PC-9 (cell line): ENCODE measurements around the gene GAK. TPM values are rescaled to one million over a fixed set of nuclear protein-coding genes. Genes with fewer than 3 reads are reported as not detected.

Experiments used
- BruUV-seq: library from RNA; stranded (reverse); fragments of 400-500 nt; replicated peaks from 2 replicates; lab custom pipeline; 2021; lab: Mats Ljungman, UMichigan
- CTCF ChIA-PET: fragments of 300-600 bp; sonication (Branson Sonifier 250); formaldehyde crosslinking; loops from one replicate; lab custom pipeline; 2022; ENCODE audit warnings: antibody characterized with exemption; lab: Charles Lee
- POLR2A ChIA-PET: fragments of 300-600 bp; sonication (Branson Sonifier 250); formaldehyde crosslinking; loops from one replicate; lab custom pipeline; 2022; ENCODE audit warnings: antibody characterized with exemption; ENCODE audit not compliant: unreplicated experiment; lab: Charles Lee
- DNase-seq, 2 experiments: peaks; one replicate each; pipeline versions ENCODE4 v3.0.0 to v3.0.0-alpha.2; 2015 to 2022; ENCODE audit warnings: mixed read lengths in 1 of 2
- H2AFZ ChIP-seq: fragments of 200-600 bp; sonication (generic); 2 replicates; pipeline ENCODE4 v1.8.1; 2017; ENCODE audit warnings: antibody characterized with exemption
- H3F3A ChIP-seq: fragments of 200-600 bp; sonication (generic); 2 replicates; pipeline ENCODE4 v1.8.1; 2017; ENCODE audit warnings: antibody characterized with exemption, mild to moderate bottlenecking, low read depth; ENCODE audit not compliant: insufficient read depth
- H3K27ac ChIP-seq: fragments of 200-600 bp; sonication (generic); 2 replicates; pipeline ENCODE4 v1.6.1; 2016; ENCODE audit warnings: mixed run types
- H3K27me3 ChIP-seq: fragments of 200-600 bp; sonication (generic); 2 replicates; pipeline ENCODE4 v1.6.1; 2016; ENCODE audit warnings: low read depth, mixed run types; ENCODE audit not compliant: insufficient read depth
- H3K36me3 ChIP-seq: fragments of 200-600 bp; sonication (generic); 2 replicates; pipeline ENCODE4 v1.6.1; 2016; ENCODE audit warnings: low read depth, mixed run types
- H3K4me1 ChIP-seq: fragments of 200-600 bp; sonication (generic); replicated peaks from 2 replicates; pipeline ENCODE4 v1.6.1; 2016; ENCODE audit warnings: mixed run types; ENCODE audit not compliant: insufficient read depth
- H3K4me2 ChIP-seq: fragments of 200-600 bp; sonication (generic); 2 replicates; pipeline ENCODE4 v1.6.1; 2017; ENCODE audit warnings: mixed run types
- H3K4me3 ChIP-seq: fragments of 200-600 bp; sonication (generic); 2 replicates; pipeline ENCODE4 v1.6.1; 2016; ENCODE audit warnings: mixed run types
- H3K79me2 ChIP-seq: fragments of 200-600 bp; sonication (generic); 2 replicates; pipeline ENCODE4 v1.6.1; 2017; ENCODE audit warnings: low read depth, mixed run types
- H3K9me2 ChIP-seq: fragments of 200-600 bp; sonication (generic); 2 replicates; pipeline ENCODE4 v1.8.1; 2017; ENCODE audit warnings: mild to moderate bottlenecking; ENCODE audit not compliant: insufficient read depth
- H3K9me3 ChIP-seq: fragments of 200-600 bp; sonication (generic); 2 replicates; pipeline ENCODE4 v1.8.1; 2016; ENCODE audit warnings: low read depth; ENCODE audit not compliant: insufficient read depth
- H4K20me1 ChIP-seq: fragments of 200-600 bp; sonication (generic); 2 replicates; pipeline ENCODE4 v1.8.1; 2017; ENCODE audit not compliant: insufficient read depth
- EZH2 ChIP-seq: fragments of 200-600 bp; sonication (generic); IDR thresholded peaks from 2 replicates; pipeline ENCODE4 v1.8.0; 2017; ENCODE audit warnings: antibody characterized with exemption, low read depth
- intact Hi-C: fragments of 100-400 bp; cut with micrococcal nuclease; formaldehyde crosslinking; loops from one replicate; pipeline ENCODE4 v1.10.0; 2022; ENCODE audit not compliant: unreplicated experiment
- total RNA-seq: library from RNA; stranded (reverse); gene quantifications from 2 replicates; pipeline ENCODE4 v1.2.3, GENCODE V29; 2021
- TF ChIP-seq, protein P1 (sequence below): fragments of 200-600 bp; sonication (generic); conservative IDR thresholded peaks from 2 replicates; pipeline ENCODE4 v1.6.1; 2017; ENCODE audit warnings: mixed run types, antibody characterized with exemption, mild to moderate bottlenecking, moderate library complexity

The GAK gene
- total RNA-seq, 1 experiment from 2014 or later, result 114 TPM

DNA sequence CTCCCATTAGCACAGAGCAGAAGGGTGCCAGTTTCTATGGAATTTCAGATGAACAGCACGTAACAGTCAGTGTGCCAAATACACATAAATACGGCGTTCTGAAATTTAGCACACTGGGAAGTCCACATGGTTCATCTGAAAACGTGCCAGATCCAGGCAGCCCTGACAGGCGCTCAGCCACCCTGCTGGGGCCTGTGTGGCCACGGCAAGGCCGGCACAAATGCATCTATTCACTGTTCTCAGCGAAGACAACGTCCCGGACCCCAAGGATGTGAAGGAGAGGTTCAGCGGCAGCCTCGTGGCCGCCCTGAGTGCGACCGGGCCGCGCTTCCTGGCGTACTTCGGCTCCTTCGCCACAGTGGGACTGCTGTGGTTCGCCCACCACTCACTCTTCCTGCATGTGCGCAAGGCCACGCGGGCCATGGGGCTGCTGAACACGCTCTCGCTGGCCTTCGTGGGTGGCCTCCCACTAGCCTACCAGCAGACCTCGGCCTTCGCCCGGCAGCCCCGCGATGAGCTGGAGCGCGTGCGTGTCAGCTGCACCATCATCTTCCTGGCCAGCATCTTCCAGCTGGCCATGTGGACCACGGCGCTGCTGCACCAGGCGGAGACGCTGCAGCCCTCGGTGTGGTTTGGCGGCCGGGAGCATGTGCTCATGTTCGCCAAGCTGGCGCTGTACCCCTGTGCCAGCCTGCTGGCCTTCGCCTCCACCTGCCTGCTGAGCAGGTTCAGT, 25.6 kb upstream of the GAK start:
- Histone ChIP-seq H3K9me2 (no peaks in the 10 kb centered on the region), H3K4me1 (no peaks in the 10 kb centered on the region), H3K79me2 (no peaks in the 10 kb centered on the region), H3K4me3 (no peak overlapping the region), H3K36me3 (no peaks in the 10 kb centered on the region), H4K20me1 (no peaks in the 10 kb centered on the region), H3K9me3 (no peaks in the 10 kb centered on the region), H3K27ac (no peak overlapping the region), H3K27me3 (no peaks in the 10 kb centered on the region), H2AFZ (no peak overlapping the region), H3K4me2 (no peak overlapping the region), H3F3A (no peaks in the 10 kb centered on the region)
- DNase-seq, result no peak
- POLR2A ChIA-PET, result no interaction called here
- BruUV-seq, result no TSS peak
- intact Hi-C loops, result no loop called here
- CTCF ChIA-PET, result no interaction called here
- no peak for TF ChIP-seq EZH2
- TF ChIP-seq, protein P1, sequence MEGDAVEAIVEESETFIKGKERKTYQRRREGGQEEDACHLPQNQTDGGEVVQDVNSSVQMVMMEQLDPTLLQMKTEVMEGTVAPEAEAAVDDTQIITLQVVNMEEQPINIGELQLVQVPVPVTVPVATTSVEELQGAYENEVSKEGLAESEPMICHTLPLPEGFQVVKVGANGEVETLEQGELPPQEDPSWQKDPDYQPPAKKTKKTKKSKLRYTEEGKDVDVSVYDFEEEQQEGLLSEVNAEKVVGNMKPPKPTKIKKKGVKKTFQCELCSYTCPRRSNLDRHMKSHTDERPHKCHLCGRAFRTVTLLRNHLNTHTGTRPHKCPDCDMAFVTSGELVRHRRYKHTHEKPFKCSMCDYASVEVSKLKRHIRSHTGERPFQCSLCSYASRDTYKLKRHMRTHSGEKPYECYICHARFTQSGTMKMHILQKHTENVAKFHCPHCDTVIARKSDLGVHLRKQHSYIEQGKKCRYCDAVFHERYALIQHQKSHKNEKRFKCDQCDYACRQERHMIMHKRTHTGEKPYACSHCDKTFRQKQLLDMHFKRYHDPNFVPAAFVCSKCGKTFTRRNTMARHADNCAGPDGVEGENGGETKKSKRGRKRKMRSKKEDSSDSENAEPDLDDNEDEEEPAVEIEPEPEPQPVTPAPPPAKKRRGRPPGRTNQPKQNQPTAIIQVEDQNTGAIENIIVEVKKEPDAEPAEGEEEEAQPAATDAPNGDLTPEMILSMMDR, result no peak

DNA sequence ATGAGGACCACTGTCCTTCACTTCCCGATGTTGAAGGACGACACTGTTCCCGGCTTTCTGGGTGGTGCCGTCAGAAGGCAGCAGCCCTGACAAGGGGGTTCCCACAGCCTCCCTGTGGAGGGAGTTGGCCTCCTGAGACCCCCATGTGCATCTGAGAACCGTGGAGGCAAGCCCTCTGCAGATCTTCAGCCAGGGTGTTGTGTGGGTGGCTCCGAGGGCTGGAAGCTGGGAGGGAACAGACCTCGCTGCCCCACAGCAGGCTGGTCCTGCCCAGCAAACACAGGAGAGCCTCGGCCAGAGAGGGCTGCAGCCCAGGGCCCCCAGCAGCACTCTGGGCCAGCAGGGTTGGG, 25.1 kb upstream of the GAK start:
- no peaks in the 10 kb centered on the region for H3K4me1 ChIP-seq
- no peak overlapping the region for H3K4me3 ChIP-seq
- no peak for TF ChIP-seq EZH2
- TF ChIP-seq, protein P1, result no peak
- ChIA-PET CTCF (no interaction called here), POLR2A (no interaction called here)
- no peaks in the 10 kb centered on the region for H3K9me2 ChIP-seq
- no peak overlapping the region for H3K27ac ChIP-seq
- DNase-seq, result no peak
- no peaks in the 10 kb centered on the region for H3K79me2 ChIP-seq
- H3K27me3 ChIP-seq, result no peaks in the 10 kb centered on the region
- no peaks in the 10 kb centered on the region for H3K9me3 ChIP-seq
- H2AFZ ChIP-seq, result no peak overlapping the region
- H3K36me3 ChIP-seq, result no peaks in the 10 kb centered on the region
- intact Hi-C loops, result no loop called here
- no peaks in the 10 kb centered on the region for H4K20me1 ChIP-seq
- no TSS peak for BruUV-seq
- H3K4me2 ChIP-seq, result no peak overlapping the region
- no peaks in the 10 kb centered on the region for H3F3A ChIP-seq

DNA sequence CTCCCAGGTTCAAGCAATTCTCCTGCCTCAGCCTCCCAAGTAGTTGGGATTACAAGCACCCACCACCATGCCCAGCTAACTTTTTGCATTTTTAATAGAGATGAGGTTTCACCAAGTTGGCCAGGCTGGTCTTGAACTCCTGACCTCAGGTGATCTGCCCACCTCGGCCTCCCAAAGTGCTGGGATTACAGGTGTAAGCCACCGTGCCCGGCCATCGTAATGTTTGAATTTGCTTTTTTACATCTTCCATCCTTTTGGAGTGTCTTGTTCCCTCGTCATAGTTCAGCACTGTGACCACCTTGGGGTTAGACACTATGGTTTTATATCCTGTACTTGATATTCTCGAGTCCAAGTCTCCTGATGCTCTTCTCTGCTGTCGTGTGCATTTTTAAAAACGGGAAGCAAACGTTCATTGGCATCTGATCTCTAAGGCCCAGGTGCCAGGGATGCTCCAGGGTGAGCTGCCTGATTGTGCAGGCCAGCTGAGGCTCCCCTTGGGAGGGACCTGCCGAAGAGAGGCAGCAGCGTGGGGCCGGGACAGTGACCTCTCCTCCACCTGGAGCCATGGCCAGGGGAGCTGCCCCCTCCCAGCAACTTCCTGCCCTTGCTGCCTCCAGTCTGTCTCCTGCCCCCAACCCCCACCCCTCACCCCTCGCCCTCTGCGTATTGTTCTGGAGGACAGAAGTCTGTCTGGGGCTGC, 24.6 kb upstream of the GAK start:
- POLR2A ChIA-PET, result no interaction called here
- no peaks in the 10 kb centered on the region for H4K20me1 ChIP-seq
- BruUV-seq, result no TSS peak
- no peaks in the 10 kb centered on the region for H3F3A ChIP-seq
- no peaks in the 10 kb centered on the region for H3K9me3 ChIP-seq
- no peaks in the 10 kb centered on the region for H3K79me2 ChIP-seq
- CTCF ChIA-PET, result interaction anchor here (0.6 kb wide), 1 partner anchor 10 kb away, joined by 17 read pairs; no protein-coding TSS in a partner anchor
- no peak overlapping the region for H3K4me3 ChIP-seq
- no peak for TF ChIP-seq EZH2
- TF ChIP-seq, protein P1, result no peak
- intact Hi-C loops, result no loop called here
- no peak overlapping the region for H3K27ac ChIP-seq
- no peaks in the 10 kb centered on the region for H3K9me2 ChIP-seq
- DNase-seq, result no peak
- H2AFZ ChIP-seq, result no peak overlapping the region
- no peaks in the 10 kb centered on the region for H3K36me3 ChIP-seq
- H3K27me3 ChIP-seq, result no peaks in the 10 kb centered on the region
- H3K4me2 ChIP-seq, result no peak overlapping the region
- H3K4me1 ChIP-seq, result no peaks in the 10 kb centered on the region
